22Rv1 (cell line): ENCODE measurements around the gene TCHP.

Experiments used
- CTCF ChIP-seq: fragments of 450-650 bp; IDR thresholded peaks from 2 replicates; pipeline ENCODE4 v1.5.1; 2017; ENCODE audit warnings: mild to moderate bottlenecking
- ZFX ChIP-seq: fragments of 450-650 bp; IDR thresholded peaks from 2 replicates; pipeline ENCODE4 v1.6.1; 2017; ENCODE audit warnings: antibody characterized with exemption, borderline replicate concordance

DNA sequence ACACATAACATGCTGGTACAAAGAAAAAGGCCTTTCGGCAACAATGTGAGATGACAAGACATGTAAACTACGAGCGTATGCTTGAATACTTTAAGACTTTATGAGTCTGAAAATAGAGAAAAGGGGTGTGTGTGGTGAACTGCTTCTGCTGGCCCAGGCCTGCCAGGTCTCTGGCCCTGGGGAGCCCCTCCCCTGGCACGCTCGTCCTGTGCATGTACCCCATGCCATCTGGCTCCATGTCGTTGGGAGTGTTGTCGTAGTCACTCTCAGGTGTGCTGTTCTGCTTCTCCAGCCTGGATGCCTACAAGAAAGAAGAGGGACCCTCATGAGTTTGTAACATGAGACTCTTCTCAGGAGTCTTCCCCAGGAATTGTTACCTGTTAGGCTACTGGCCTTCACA lies 38.9 kb downstream of the TCHP start:
- TF ChIP-seq CTCF: no peak
- TF ChIP-seq ZFX: no peak
